Heart left ventricle (tissue), 13 donors: Measurements from ENCODE around the gene PLEKHO2.

Experiments
- POLR2A ChIP-seq, 2 donors: fragments of 450-650 bp; IDR thresholded peaks; one replicate each; pipeline ENCODE4 v1.6.1; 2017; ENCODE audit warnings: antibody characterized with exemption in 2 of 2, mild to moderate bottlenecking in 2 of 2, moderate library complexity in 2 of 2
- TF ChIP-seq, protein P1 (sequence below), 12 donors: fragments of 200-600 bp; sonication (generic) in 4 of 12; IDR thresholded peaks; one replicate each; pipeline versions ENCODE4 v1.5.0 to v1.8.0; 2018 to 2022; ENCODE audit warnings: antibody characterized with exemption in 12 of 12, mild to moderate bottlenecking in 5 of 12
- donor health status: ischemic (EF 13 %, LVEDD 7.1; RV severe dilation, severe dysfunction).
- donor health status: DM: no; HTN: yes; CAD: no.
- donor health status: DM: no; HTN: no; CAD: no.
- donor health status: ischemic (EF 25% LVEDD 6.9; RV normal size, moderate dysfunction).
- donor health status: ischemic (EF 25% LVEDD 5.7; RV mildly dilated, moderate dysfunction).
- donor health status: ischemic (EF 35%, LVEDD 5.7; RV mildly dilated, moderate dysfunction).
- donor health status: nonischemic (EF 11% LVEDD 7.7; RV severe dilation, severe dysfunction).
- donor health status: DM: yes; HTN: yes; CAD: no.
- donor health status: PGD.
- donor health status: ischemic (EF 29% LVEDD 5.4; RV normal size, mild dysfunction).
- donor health status: nonischemic (EF 23%, LVEDD 6.1; RV moderate dilation, normal function).

DNA sequence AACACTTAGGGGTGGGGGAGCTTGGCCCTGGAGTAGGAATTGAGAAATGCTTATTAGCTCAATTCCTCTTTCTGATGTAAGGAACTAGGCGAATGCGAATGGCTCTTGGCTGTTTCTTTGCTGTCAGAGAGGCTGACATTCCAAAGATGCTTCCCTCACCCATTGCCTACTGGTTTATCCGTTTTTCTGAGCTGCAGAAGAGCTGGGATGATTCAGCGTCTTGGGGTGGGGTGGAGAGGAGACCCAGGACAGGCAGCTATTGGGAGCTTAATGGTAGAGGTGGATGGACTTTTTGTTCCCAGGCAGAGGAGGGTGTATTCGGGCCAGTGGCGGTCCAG is 9.8 kb downstream of the PLEKHO2 start:
- TF ChIP-seq, protein P1, sequence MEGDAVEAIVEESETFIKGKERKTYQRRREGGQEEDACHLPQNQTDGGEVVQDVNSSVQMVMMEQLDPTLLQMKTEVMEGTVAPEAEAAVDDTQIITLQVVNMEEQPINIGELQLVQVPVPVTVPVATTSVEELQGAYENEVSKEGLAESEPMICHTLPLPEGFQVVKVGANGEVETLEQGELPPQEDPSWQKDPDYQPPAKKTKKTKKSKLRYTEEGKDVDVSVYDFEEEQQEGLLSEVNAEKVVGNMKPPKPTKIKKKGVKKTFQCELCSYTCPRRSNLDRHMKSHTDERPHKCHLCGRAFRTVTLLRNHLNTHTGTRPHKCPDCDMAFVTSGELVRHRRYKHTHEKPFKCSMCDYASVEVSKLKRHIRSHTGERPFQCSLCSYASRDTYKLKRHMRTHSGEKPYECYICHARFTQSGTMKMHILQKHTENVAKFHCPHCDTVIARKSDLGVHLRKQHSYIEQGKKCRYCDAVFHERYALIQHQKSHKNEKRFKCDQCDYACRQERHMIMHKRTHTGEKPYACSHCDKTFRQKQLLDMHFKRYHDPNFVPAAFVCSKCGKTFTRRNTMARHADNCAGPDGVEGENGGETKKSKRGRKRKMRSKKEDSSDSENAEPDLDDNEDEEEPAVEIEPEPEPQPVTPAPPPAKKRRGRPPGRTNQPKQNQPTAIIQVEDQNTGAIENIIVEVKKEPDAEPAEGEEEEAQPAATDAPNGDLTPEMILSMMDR (IDR thresholded peaks at IDR 0.05), result no peak
- no peak for TF ChIP-seq POLR2A (IDR thresholded peaks at IDR 0.05)
